Stimulated activated CD4-positive, alpha-beta T cell treated with anti-CD3 and anti-CD28 coated beads, TNF-alpha, amount 100 ng/mL, for 4 hours (primary cell): ENCODE data around the gene BRICD5.

Source experiments
- DNase-seq, 3 experiments: peaks; one replicate each; pipeline ENCODE4 v3.0.0-alpha.2; 2020; ENCODE audit warnings: low read depth in 3 of 3

BRICD5 gene

DNA sequence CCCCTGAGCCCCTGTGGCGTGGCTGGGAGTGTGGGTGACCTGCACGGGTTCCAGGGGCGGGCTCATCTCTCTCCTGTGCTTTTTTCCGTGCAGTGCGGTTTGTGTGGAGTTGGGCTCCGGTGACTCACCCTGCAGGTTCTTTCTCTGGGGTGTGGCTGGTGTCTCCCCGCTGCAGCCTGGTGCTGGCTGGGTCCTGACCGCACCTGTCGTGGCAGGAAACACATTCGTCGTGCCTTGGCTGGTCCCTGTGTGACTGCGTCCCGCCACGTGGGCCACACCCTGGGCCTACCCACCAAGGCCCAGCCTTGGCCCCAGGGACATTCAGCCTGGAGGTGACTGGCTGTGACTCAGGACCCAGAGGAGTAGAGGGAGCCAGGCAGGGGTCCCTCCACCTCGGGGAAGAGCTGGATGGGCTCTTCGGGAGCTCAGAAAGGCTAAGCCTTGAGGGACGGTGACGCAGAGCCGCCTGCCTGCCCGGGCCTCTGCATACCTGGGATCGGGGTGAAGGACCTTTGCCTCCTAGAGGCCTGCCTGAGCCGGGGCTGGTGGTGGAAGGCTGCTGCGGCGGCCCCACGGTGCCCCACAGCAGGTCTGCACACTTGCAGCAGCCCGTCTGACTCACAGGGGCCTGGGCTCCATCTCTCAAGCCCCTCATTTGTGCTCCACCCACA is 47.3 kb downstream of the BRICD5 start:
- no peak for DNase-seq

DNA sequence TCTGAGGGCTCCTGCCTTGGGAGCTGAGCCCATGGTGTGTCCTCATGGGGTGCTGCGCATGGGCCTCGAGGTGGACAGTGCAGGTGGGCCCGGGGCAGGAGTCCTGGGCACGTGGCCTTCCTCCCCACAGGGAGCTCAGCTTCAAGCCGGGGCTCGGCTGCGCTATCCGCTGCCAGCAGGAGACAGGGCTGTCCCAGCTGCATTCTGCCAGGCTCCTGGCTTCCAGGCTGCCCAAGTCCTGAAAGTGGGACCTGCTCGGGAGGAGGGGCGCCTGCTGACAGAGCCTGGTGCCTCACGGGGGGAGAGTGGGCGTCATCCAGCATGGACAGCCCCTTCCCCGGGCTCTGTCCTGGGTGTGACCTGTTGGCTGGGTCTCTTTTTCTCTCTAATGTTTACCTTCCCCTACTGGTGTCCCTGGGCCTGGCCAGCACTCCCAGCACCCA is 48.0 kb downstream of the BRICD5 start:
- no peak for DNase-seq

DNA sequence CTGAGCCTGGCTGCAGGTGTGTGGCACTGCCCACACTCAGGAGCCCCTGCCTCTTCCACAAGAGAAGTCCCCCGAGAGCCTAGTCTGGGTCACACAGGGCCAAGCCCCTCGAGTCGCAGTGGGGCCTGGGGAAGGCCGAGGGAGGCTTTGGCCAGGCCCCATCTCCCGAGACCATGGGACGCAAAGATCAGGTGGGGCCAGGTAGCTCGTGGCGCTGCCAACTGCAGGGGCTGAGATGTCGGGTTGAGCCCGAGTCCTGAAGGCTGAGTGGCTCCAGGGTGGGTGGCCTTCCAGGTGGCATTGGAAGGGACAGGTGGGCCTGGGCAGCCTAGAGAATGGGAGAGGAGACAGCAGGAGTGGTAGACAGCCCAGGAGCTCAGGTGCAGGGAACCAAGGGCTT is 48.8 kb downstream of the BRICD5 start:
- DNase-seq = no peak

DNA sequence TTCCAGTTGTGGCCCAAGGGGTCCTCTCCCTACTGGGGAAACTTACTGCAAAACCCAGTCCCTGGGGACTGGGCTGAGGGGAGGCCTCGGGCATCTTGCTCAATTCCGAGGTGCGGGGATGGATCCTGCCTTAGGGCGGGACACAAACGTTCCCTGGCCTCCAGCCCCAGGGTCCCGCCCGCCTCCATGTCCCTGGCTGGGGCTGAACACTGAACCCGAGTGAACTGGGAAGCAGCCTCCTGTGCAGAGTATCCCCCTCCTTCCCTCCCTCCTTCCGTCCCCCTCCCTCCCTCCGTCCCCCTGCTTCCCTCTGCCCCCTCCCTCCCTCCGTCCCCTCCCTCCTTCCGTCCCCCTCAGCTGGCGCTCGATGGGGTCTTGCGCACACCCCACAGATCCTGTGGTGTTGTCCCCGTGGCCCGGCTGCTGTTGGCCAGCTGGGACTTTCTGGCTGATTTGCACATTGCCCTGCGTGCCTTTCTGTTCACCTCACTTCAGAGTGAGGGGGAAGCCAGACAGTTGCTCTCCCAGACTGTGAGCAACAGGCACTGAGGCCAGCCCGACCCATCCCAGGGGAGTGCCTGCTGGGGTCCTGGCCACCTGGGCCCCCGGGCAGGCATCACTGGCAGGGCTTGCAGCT is 49.6 kb downstream of the BRICD5 start:
- DNase-seq = no peak
